H9 (cell line): ENCODE data around the gene FAM53B. TPM values are rescaled to one million over a fixed set of nuclear protein-coding genes. Genes with fewer than 3 reads are reported as not detected.

Experiments used
- DNase-seq: peaks from one replicate; pipeline ENCODE4 v3.0.0-alpha.2; 2017
- H2AFZ ChIP-seq: one replicate; pipeline ENCODE4 v1.6.1; 2013; ENCODE audit warnings: mild to moderate bottlenecking, low read length, control low read depth, moderate library complexity
- H2AK5ac ChIP-seq: 2 replicates; pipeline ENCODE4 v1.6.1; 2013; ENCODE audit warnings: low read length, control low read depth, mixed read lengths; ENCODE audit not compliant: insufficient read length
- H2BK120ac ChIP-seq: one replicate; pipeline ENCODE4 v1.6.1; 2013; ENCODE audit warnings: low read depth, mild to moderate bottlenecking, low read length, control low read depth, inconsistent platforms; ENCODE audit not compliant: poor library complexity, severe bottlenecking
- H2BK12ac ChIP-seq: 2 replicates; pipeline ENCODE4 v1.6.1; 2013; ENCODE audit warnings: low read length, control low read depth, mixed read lengths, low read depth; ENCODE audit not compliant: insufficient read length
- H2BK15ac ChIP-seq: 2 replicates; pipeline ENCODE4 v1.6.1; 2013; ENCODE audit warnings: low read depth, low read length, control low read depth
- H2BK20ac ChIP-seq: one replicate; pipeline ENCODE4 v1.6.1; 2013; ENCODE audit warnings: low read depth, mild to moderate bottlenecking, low read length, control low read depth, inconsistent platforms; ENCODE audit not compliant: poor library complexity, severe bottlenecking
- H2BK5ac ChIP-seq: 2 replicates; pipeline ENCODE4 v1.6.1; 2013; ENCODE audit warnings: low read length, control low read depth, mixed read lengths; ENCODE audit not compliant: insufficient read length
- H3K14ac ChIP-seq: 2 replicates; pipeline ENCODE4 v1.6.1; 2013; ENCODE audit warnings: low read length, control low read depth; ENCODE audit not compliant: insufficient read depth
- H3K18ac ChIP-seq: 2 replicates; pipeline ENCODE4 v1.6.1; 2013; ENCODE audit warnings: low read depth, mild to moderate bottlenecking, mixed read lengths, low read length, control low read depth; ENCODE audit not compliant: insufficient read length
- H3K23ac ChIP-seq: 2 replicates; pipeline ENCODE4 v1.6.1; 2013; ENCODE audit warnings: low read length, control low read depth, mixed read lengths, low read depth; ENCODE audit not compliant: insufficient read length
- H3K23me2 ChIP-seq: 2 replicates; pipeline ENCODE4 v1.6.1; 2013; ENCODE audit warnings: low read depth, mild to moderate bottlenecking, mixed read lengths, low read length, control low read depth; ENCODE audit not compliant: insufficient read length, poor library complexity, severe bottlenecking
- H3K27ac ChIP-seq: 2 replicates; pipeline ENCODE4 v1.5.1; 2013; ENCODE audit warnings: low read length, control low read depth, mixed read lengths, low read depth; ENCODE audit not compliant: insufficient read length
- H3K27me3 ChIP-seq: 2 replicates; pipeline ENCODE4 v1.6.1; 2013; ENCODE audit warnings: low read length, control low read depth, inconsistent platforms; ENCODE audit not compliant: insufficient read depth
- H3K4ac ChIP-seq: 2 replicates; pipeline ENCODE4 v1.6.1; 2013; ENCODE audit warnings: low read depth, mild to moderate bottlenecking, control low read depth, inconsistent platforms, low read length, moderate library complexity
- H3K4me1 ChIP-seq: 2 replicates; pipeline ENCODE4 v1.6.1; 2013; ENCODE audit warnings: low read length, control low read depth, inconsistent platforms; ENCODE audit not compliant: insufficient read depth
- H3K4me2 ChIP-seq: 2 replicates; pipeline ENCODE4 v1.6.1; 2013; ENCODE audit warnings: low read length, control low read depth, mixed read lengths; ENCODE audit not compliant: insufficient read length, insufficient read depth
- H3K56ac ChIP-seq: 2 replicates; pipeline ENCODE4 v1.6.1; 2013; ENCODE audit warnings: low read depth, mild to moderate bottlenecking, mixed read lengths, low read length, control low read depth; ENCODE audit not compliant: insufficient read length
- H3K79me1 ChIP-seq: 2 replicates; pipeline ENCODE4 v1.6.1; 2013; ENCODE audit warnings: low read depth, mild to moderate bottlenecking, moderate library complexity, low read length, control low read depth, inconsistent platforms; ENCODE audit not compliant: insufficient read depth, poor library complexity, severe bottlenecking
- H3K79me2 ChIP-seq: 2 replicates; pipeline ENCODE4 v1.6.1; 2013; ENCODE audit warnings: low read length, control low read depth, inconsistent platforms; ENCODE audit not compliant: insufficient read depth
- H3K9ac ChIP-seq: 2 replicates; pipeline ENCODE4 v1.6.1; 2013; ENCODE audit warnings: low read length, control low read depth, mixed read lengths; ENCODE audit not compliant: insufficient read length; ENCODE audit errors: extremely low read depth
- H3K9me3 ChIP-seq: one replicate; pipeline ENCODE4 v1.6.1; 2013; ENCODE audit warnings: low read depth, low read length, inconsistent platforms; ENCODE audit not compliant: control insufficient read depth
- H3T11ph ChIP-seq: one replicate; pipeline ENCODE4 v1.6.1; 2013; ENCODE audit warnings: mild to moderate bottlenecking, low read length, control low read depth, inconsistent platforms
- H4K20me1 ChIP-seq: one replicate; pipeline ENCODE4 v1.6.1; 2013; ENCODE audit not compliant: control insufficient read depth, insufficient read length, insufficient read depth
- H4K5ac ChIP-seq: 2 replicates; pipeline ENCODE4 v1.6.1; 2013; ENCODE audit warnings: low read depth, mild to moderate bottlenecking, mixed read lengths, low read length, control low read depth; ENCODE audit not compliant: insufficient read length
- H4K8ac ChIP-seq: replicated peaks from 2 replicates; pipeline ENCODE4 v1.6.1; 2013; ENCODE audit warnings: low read length, control low read depth, mixed read lengths, low read depth; ENCODE audit not compliant: insufficient read length
- H4K91ac ChIP-seq: 2 replicates; pipeline ENCODE4 v1.6.1; 2013; ENCODE audit warnings: low read depth, mild to moderate bottlenecking, moderate library complexity, mixed read lengths, low read length, control low read depth; ENCODE audit not compliant: insufficient read length
- H3K27ac Mint-ChIP-seq, 3 experiments: 2 replicates in 2 of 3; 3 replicates in 1 of 3; pipeline ENCODE4 v1.8.0; 2020 to 2021; ENCODE audit warnings: mixed read lengths in 3 of 3, mild to moderate bottlenecking in 1 of 3, moderate library complexity in 1 of 3
- H3K27me3 Mint-ChIP-seq: 2 replicates; pipeline ENCODE4 v1.8.0; 2021; ENCODE audit warnings: low read depth, mild to moderate bottlenecking, moderate library complexity, mixed read lengths
- H3K36me3 Mint-ChIP-seq, 3 experiments: 2 replicates in 2 of 3; 3 replicates in 1 of 3; pipeline ENCODE4 v1.8.0; 2020 to 2021; ENCODE audit warnings: low read depth in 3 of 3, mixed read lengths in 3 of 3; ENCODE audit not compliant: insufficient read depth in 1 of 3
- H3K4me1 Mint-ChIP-seq, 2 experiments: 2 replicates each; pipeline ENCODE4 v1.8.0; 2020; ENCODE audit warnings: mixed read lengths in 2 of 2
- H3K4me3 Mint-ChIP-seq, 2 experiments: 2 replicates in 1 of 2; 3 replicates in 1 of 2; pipeline ENCODE4 v1.8.0; 2020 to 2021; ENCODE audit warnings: mild to moderate bottlenecking in 2 of 2, mixed read lengths in 2 of 2, moderate library complexity in 1 of 2
- H3K9me3 Mint-ChIP-seq, 2 experiments: 2 replicates in 1 of 2; 3 replicates in 1 of 2; pipeline ENCODE4 v1.8.0; 2020; ENCODE audit warnings: mild to moderate bottlenecking in 2 of 2, mixed read lengths in 2 of 2, moderate library complexity in 1 of 2
- CTCF ChIP-seq: fragments of 200-600 bp; sonication (generic); conservative IDR thresholded peaks from 3 replicates; pipeline ENCODE4 v1.8.0; 2021; ENCODE audit warnings: antibody characterized with exemption, mild to moderate bottlenecking
- WGBS: extraction: QIAGEN DNeasy Blood & Tissue Kit; methylation state at CpG from one replicate; pipeline ENCODE4 v1.1.7; 2013; ENCODE audit warnings: missing lambda C conversion rate, low lambda C conversion rate, mixed read lengths; ENCODE audit not compliant: insufficient read length; ENCODE audit errors: extremely low coverage; 5-methylcytosine and 5-hydroxymethylcytosine counted together
- total RNA-seq: library from RNA; stranded (reverse); gene quantifications from 2 replicates; pipeline ENCODE4 v1.2.1, GENCODE V29; 2021

The FAM53B gene
- total RNA-seq, 1 experiment from 2014 or later = 11.5 TPM

- Histone ChIP-seq H4K5ac (no peak overlapping the region), H2BK12ac (no peak overlapping the region), H3K79me1 (no peaks in the 10 kb centered on the region), H4K8ac (no peak overlapping the region), H3K4ac (no peak overlapping the region), H3K9me3 (no peaks in the 10 kb centered on the region), H2AFZ (no peak overlapping the region), H3T11ph (no peak overlapping the region), H3K56ac (no peak overlapping the region), H4K91ac (no peak overlapping the region), H3K18ac (no peak overlapping the region), H3K79me2 (no peaks in the 10 kb centered on the region), H3K23ac (no peak overlapping the region), H3K4me1 (no peaks in the 10 kb centered on the region), H2BK120ac (no peak overlapping the region), H2BK20ac (no peak overlapping the region), H3K23me2 (no peaks in the 10 kb centered on the region), H3K27me3 (no peaks in the 10 kb centered on the region), H2BK5ac (no peak overlapping the region), H3K4me2 (no peak overlapping the region), H3K27ac (no peak overlapping the region), H2AK5ac (no peak overlapping the region), H3K14ac (no peak overlapping the region), H4K20me1 (no peaks in the 10 kb centered on the region), H2BK15ac (no peak overlapping the region), H3K9ac (no peak overlapping the region)
- Mint-ChIP-seq H3K27ac (no peak overlapping the region; a peak in 2 of 7 replicates), H3K36me3 (peaks cover 5 to 15% (median 5%) of the 10 kb centered on the region in 3 experiments; a peak in 6 of 7 replicates), H3K27me3 (no peaks in the 10 kb centered on the region), H3K9me3 (no peaks in the 10 kb centered on the region), H3K4me1 (peaks cover 12 to 13% of the 10 kb centered on the region in 2 experiments), H3K4me3 (no peak overlapping the region)
- no peak for TF ChIP-seq CTCF
- no CpG with 5 or more reads among the region's 7 CpGs for WGBS
- no peak for DNase-seq
These were observed 63.5 kb downstream of the FAM53B start for GRCh38 chr10:124680675-124681074.
